ENCODE results near the gene TRPC1. TPM values are rescaled to one million over a fixed set of nuclear protein-coding genes. Genes with fewer than 3 reads are reported as not detected.
"Not testable (repeated sequence)": the region's sequence is repeated elsewhere in the genome, so short reads cannot be mapped to it uniquely, and the experiment has no call there.

TRPC1 gene
- total RNA-seq, 1 donor from 2014 or later, result 2.1 TPM

- intact Hi-C loops (cut with micrococcal nuclease), result not testable (repeated sequence)
Measured at GRCh38 chr3:142752605-142753004, 28.8 kb downstream of the TRPC1 start.

GRCh38 chr3:142754494-142754893, 30.7 kb downstream of the TRPC1 start:
- intact Hi-C loops (cut with micrococcal nuclease), result no loop called here

- intact Hi-C loops (cut with micrococcal nuclease), result no loop called here
Measured at GRCh38 chr3:142768338-142768737, 44.5 kb downstream of the TRPC1 start.

DNA sequence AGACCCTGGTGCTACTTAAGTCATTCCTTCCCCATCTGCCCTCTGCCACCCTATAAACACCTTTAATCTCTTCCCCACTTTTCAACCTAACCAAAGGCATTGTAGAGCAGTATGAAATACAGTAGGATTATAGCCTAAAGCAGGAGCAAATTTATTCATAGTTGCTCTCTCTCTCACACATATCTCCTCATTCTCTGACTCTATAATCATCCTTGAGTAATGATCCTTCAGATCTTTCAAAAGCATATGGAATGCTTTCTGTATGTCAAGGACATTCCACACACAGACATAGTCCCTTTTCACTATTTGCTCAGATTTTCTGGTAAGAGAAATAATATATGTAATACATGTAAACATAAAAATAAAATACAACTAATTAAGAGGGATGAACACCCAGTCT, 54.1 kb downstream of the TRPC1 start:
- intact Hi-C loops (cut with micrococcal nuclease), result no loop called here

DNA sequence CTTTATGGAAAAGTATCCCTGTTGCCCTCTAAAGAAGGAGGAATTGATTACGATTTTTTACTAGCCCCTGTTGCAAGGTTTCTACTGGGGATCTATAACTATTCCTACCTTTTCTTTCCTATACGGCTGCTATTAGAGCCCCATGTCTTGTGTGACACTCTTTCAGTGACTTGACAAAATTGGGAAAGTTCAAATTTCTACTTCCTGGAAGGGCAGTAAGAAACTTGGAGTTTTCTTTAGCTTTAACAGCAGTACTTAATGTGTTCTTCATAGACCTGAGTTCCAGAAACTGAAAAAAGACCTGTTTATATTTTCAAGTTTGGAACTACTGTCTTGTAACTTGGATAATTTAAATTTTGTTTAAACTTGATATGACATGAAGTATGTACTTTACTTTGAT, 54.7 kb downstream of the TRPC1 start:
- intact Hi-C loops (cut with micrococcal nuclease), result no loop called here

DNA sequence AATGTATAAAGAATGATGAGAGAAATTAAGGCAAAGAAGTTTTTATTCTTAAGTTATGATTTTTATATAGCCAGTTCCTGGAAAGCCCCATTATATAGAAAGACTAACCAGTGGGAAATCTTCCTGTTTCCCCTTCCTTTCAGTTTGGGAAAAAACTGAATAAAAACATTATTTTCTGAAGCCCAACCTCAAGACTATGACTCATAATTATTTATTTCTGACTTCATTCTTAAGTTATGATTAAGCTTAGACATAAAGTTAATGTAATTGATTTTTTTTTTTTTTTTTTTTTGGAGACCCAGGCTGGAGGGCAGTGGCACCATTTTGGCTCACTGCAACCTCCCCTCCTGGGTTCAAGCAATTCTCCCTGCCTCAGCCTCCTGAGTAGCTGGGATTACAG, 55.8 kb downstream of the TRPC1 start:
- intact Hi-C loops (cut with micrococcal nuclease), result no loop called here

DNA sequence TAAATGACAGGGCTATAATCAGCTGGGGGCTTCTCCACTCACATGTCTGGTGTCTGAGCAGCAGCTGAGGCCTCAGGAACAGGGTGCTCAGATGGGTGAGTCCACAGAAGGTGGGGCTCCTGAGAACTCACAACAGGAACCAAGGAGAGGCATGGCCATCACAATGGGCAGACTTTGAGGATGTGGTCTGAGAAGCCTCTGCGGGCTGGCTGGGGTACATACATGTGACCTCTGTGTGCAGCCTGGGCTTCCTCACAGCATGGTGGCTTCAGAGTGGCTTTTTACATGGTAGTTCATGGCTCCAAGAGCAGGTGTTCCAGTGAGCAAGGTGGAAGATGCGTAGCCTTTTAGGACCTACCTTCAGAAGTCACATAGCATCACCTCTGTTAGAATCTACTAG, 58.8 kb downstream of the TRPC1 start:
- intact Hi-C loops (cut with micrococcal nuclease), result no loop called here

- intact Hi-C loops (cut with micrococcal nuclease), result no loop called here
Measured at GRCh38 chr3:142784228-142784627, 60.4 kb downstream of the TRPC1 start.

DNA sequence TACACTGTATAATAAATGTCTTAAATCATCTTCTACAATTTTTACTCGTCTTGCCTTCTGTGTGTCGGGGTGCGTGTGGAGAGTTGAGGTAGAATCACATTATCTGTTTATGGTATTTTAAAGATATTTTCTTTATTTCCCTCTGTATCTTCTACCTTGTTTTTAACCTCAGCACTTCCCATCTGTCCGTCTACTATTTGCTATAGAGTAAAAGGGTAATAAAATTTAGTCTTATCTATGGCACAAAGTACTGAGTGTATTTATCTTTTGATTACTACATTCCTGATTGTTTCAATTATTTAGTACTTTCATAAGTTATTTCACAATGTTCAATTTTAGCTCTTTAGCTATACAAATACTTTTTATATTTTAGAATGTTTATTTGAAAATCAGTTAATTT, 62.2 kb downstream of the TRPC1 start:
- intact Hi-C loops (cut with micrococcal nuclease), result no loop called here

GRCh38 chr3:142787719-142788118, 63.9 kb downstream of the TRPC1 start:
- intact Hi-C loops (cut with micrococcal nuclease), result no loop called here

DNA sequence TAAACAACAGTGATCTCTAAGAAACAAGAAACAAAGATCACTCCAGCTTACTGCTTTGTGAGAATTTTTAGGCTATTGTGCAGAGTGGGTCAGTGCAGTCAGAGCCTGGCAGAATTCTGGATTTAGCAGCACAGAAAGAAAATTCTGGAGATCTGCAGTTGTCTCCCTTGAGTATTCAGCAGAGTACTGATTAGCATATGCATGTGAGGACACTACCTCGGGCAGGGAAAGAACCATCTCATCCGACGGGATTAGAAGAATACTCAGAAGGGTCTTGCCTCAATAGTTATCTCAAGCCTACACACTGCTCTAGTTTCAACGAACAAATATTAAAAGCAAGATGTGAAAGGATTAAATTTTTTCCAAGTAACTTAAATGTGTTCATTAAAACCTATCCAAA, 70.7 kb downstream of the TRPC1 start:
- intact Hi-C loops (cut with micrococcal nuclease), result no loop called here

DNA sequence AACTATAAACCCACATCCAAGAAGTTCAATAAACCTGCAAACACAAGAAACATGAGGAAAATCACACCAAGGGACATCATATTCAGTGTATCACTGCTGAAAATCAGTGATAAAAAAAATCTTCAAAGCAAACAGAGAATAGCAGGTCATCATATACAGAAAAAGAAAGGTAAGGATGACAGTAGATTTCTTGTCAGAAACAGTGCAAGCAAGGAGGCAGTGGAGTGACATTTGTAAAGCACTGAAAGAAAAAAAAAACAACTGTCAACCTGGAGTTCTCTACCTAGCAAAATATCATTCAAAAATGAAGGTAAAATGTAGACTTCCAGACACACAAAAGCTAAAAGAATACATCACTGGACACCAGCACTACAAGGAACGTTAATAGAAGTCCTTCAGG, 71.5 kb downstream of the TRPC1 start:
- intact Hi-C loops (cut with micrococcal nuclease), result no loop called here

DNA sequence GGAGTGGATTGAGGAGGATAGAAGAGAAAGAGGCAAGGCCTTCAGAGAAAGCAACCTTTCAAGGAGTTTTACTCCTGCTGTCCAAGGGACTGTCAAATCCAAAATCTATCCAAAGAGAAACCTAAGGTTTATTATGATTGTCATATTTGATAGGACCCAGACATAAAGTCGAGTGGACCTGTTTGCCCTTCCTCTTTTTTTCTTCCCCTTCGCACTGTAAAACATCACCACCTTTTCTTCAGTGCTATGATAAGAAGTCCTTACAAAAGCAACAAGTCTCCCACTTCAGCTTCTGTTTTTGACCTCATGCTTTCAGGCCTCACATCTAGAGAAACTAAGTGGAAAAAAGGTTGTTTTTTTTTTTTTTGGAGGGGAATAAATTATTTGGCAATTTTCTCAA, 73.0 kb downstream of the TRPC1 start:
- intact Hi-C loops (cut with micrococcal nuclease), result no loop called here

DNA sequence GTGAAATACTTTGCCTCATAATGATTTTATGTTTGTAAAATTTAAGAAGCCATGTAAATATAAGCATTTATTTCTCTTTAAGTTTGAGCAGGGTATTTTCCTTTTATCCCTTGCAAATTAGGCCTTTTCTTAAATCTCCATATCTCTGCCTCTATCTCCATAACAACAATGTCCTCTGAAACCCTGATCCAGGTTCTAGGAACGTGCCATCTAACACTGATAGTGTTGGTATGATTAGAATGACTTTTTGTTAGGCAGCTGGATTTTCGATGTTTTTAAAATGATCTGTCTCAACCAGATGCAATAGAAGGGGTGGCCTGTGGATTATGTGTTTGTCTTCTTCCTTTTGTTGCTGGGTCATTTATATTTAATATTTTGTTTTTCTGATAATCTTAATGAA, 77.9 kb downstream of the TRPC1 start:
- intact Hi-C loops (cut with micrococcal nuclease), result no loop called here

DNA sequence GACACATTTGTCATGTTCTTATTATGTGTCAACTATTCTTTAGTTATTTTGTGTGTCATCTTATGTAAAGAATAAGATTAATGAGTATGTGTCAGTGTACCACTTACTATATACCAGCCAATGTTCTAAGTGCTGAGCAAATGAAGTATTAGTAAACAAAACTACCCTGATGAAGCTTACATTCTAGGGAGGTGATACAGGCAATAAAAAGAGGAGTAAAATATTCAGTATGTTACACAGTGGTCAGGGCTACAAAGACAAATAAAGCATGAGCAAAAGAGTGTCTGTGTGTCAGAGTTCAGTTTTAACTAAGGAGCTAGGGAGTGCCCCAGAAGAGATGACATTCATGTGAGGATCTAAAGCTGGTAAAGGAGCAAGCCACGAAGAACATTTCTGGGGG, 79.1 kb downstream of the TRPC1 start:
- intact Hi-C loops (cut with micrococcal nuclease), result no loop called here

- intact Hi-C loops (cut with micrococcal nuclease), result no loop called here
Measured at GRCh38 chr3:142808103-142808917, 84.5 kb downstream of the TRPC1 start.

DNA sequence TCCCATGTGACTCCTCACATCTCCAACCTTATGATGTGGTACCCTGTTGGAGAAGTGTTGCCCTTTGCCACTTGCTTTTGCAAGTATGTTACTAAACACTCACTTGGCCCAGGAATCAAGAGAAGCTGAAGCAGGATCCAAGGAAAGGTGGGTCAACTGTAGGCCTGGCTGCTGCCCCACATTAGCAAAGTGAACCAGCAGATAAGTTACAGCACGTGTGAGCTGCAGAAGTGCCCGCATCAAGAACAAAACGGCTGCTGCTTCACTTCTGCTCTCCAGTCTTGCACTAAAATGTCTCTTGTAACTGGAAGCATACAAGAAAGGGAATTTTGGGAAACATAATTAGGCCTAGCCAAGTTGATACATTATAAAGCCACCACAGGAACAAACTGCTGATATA, 85.4 kb downstream of the TRPC1 start:
- intact Hi-C loops (cut with micrococcal nuclease), result no loop called here

- intact Hi-C loops (cut with micrococcal nuclease), result no loop called here
Measured at GRCh38 chr3:142815803-142816202, 92.0 kb downstream of the TRPC1 start.

DNA sequence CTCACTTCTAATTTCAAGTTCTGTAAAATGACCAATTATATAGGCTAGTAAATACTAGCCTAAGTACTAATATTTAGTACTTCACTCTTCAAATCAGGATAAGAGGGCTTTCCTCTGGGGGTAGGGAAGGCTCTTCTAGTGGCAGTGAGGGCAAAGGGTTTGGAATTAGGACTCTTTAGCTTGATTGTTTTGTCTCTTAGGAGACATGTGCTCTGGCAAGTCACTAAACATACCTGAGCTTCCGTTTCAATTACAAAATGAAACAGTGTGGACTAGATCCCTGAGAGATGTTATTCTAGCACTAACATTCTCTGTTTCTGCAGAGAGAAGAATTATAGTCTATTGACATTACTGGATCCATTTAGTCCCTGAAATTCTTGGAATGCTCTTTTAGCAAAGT, 93.5 kb downstream of the TRPC1 start:
- intact Hi-C loops (cut with micrococcal nuclease), result no loop called here

DNA sequence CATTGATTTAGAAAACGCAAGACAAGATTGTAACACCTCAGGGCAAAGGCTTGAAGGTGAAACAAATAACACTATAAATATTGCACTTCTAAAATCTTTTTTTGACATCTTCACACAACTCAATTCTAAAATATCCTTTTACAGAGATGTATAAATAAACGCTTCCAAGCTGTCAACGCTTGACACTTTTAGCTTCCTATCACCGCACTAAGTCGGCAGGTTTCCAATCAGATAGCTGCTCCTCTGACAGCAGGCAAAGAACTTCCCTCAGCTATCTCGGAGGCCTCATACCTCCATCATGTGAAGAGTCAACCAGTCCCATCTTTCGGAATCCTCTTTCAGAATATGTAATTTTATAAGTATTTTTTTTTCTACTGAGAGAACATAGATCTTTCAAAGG, 94.1 kb downstream of the TRPC1 start:
- intact Hi-C loops (cut with micrococcal nuclease), result no loop called here

- intact Hi-C loops (cut with micrococcal nuclease), result no loop called here
Measured at GRCh38 chr3:142818651-142819050, 94.8 kb downstream of the TRPC1 start.

DNA sequence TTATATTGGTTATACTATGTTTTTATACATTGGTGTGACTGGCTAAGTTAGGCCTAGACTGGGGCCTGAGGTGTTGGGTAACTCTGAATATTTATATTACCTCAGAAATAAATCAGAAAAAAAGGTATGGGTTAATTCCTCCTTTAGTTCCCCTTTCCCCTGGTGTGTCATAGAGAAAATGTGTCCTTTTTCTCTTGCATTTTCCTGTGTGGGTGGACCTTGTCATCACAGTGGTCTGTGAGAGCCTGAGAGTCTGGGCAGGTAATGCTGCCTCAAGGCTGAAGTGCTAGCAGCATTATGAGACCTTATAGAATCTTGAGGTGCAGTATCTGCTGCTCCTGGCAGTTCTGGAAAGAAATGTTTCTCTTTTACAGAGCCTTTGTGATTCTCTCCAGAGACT, 95.3 kb downstream of the TRPC1 start:
- intact Hi-C loops (cut with micrococcal nuclease), result no loop called here

- intact Hi-C loops (cut with micrococcal nuclease), result loop anchor here (2.0 to 5.0 kb wide), 3 partner anchors 158 to 242 kb away; no protein-coding TSS in a partner anchor
Measured at GRCh38 chr3:142828703-142829305, 105.0 kb downstream of the TRPC1 start.

Measured in T-helper 2 cell treated with Interferon-gamma antibody and Interleukin-4, amounts not matched to agents 100 ng/mL and 5 ng/mL, for 36 hours (primary cell).